Heart left ventricle (tissue), 16 donors: ENCODE data around the gene CHN1. TPM values are rescaled to one million over a fixed set of nuclear protein-coding genes. Genes with fewer than 3 reads are reported as not detected.

Experiments
- ATAC-seq, 4 donors: fragments of 200-7000 bp; cut with Tn5 transposase; one replicate each; pipeline ENCODE4 v1.9.1; 2020 to 2022; ENCODE audit warnings: moderate library complexity in 4 of 4, mild to moderate bottlenecking in 3 of 4, moderate number of reproducible peaks in 1 of 4
- DNase-seq, 5 donors: peaks; one replicate each; pipeline ENCODE4 v3.0.0-alpha.2; 2020
- H3K27ac ChIP-seq, 12 donors: fragments of 200-600 bp; sonication (generic) in 4 of 12; one replicate each; pipeline versions ENCODE4 v1.5.0 to v1.8.0; 2016 to 2022; ENCODE audit warnings: mild to moderate bottlenecking in 2 of 12
- H3K27me3 ChIP-seq, 9 donors: fragments of 200-600 bp; sonication (generic) in 2 of 9; one replicate each; pipeline versions ENCODE4 v1.5.1 to v1.8.0; 2016 to 2022; ENCODE audit warnings: mild to moderate bottlenecking in 3 of 9
- H3K36me3 ChIP-seq, 9 donors: fragments of 200-600 bp; sonication (generic) in 2 of 9; one replicate each; pipeline versions ENCODE4 v1.5.0 to v1.8.0; 2018 to 2022; ENCODE audit warnings: mild to moderate bottlenecking in 2 of 9
- H3K4me1 ChIP-seq, 12 donors: fragments of 200-600 bp; sonication (generic) in 4 of 12; one replicate each; pipeline versions ENCODE4 v1.5.0 to v1.8.0; 2016 to 2022; ENCODE audit warnings: mild to moderate bottlenecking in 3 of 12
- H3K4me3 ChIP-seq, 12 donors: fragments of 200-600 bp; sonication (generic) in 4 of 12; one replicate each; pipeline versions ENCODE4 v1.5.0 to v1.8.0; 2017 to 2022; ENCODE audit warnings: mild to moderate bottlenecking in 9 of 12, moderate library complexity in 4 of 12
- H3K9me3 ChIP-seq, 12 donors: fragments of 200-600 bp; sonication (generic) in 4 of 12; one replicate each; pipeline versions ENCODE4 v1.5.0 to v1.8.0; 2016 to 2022; ENCODE audit warnings: mild to moderate bottlenecking in 1 of 12
- POLR2A ChIP-seq, 2 donors: fragments of 450-650 bp; IDR thresholded peaks; one replicate each; pipeline ENCODE4 v1.6.1; 2017; ENCODE audit warnings: antibody characterized with exemption in 2 of 2, mild to moderate bottlenecking in 2 of 2, moderate library complexity in 2 of 2
- WGBS, 4 donors: extraction: QIAGEN DNeasy Blood & Tissue Kit in 2 of 4; methylation state at CpG; one replicate each; pipeline versions ENCODE4 v1.1.5 to v1.1.7; 2013 to 2018; 5-methylcytosine and 5-hydroxymethylcytosine counted together
- intact Hi-C, 10 donors: fragments of 100-400 bp; cut with DNase I; formaldehyde crosslinking; loops; one replicate each; pipeline versions ENCODE4 v1.11.1 to v1.14.2; 2022
- polyA plus RNA-seq, 2 donors: library from polyadenylated mRNA; stranded (reverse); fragments of 200-250 nt; gene quantifications; one replicate each; pipeline ENCODE4 v1.2.3, GENCODE V29; 2013
- total RNA-seq, 9 donors: library from RNA; depleted of rRNA in 2 of 9; stranded (reverse); fragments of >200 nt in 2 of 9; fragmentation: NEBNext Ultra II Directional in 3 of 9; extraction: Animal tissue kit (Norgen Biotek cat#: 25700) in 3 of 9; gene quantifications; one replicate each; pipeline versions ENCODE4 v1.1.0 to v1.2.4, GENCODE V29; 2016 to 2023
- TF ChIP-seq, protein P1 (sequence below), 12 donors: fragments of 200-600 bp; sonication (generic) in 4 of 12; IDR thresholded peaks; one replicate each; pipeline versions ENCODE4 v1.5.0 to v1.8.0; 2018 to 2022; ENCODE audit warnings: antibody characterized with exemption in 12 of 12, mild to moderate bottlenecking in 5 of 12
- donor health status: ischemic (EF 13 %, LVEDD 7.1; RV severe dilation, severe dysfunction).
- donor health status: healthy with polysubstance abuse.
- donor health status: DM: no; HTN: yes; CAD: no.
- donor health status: DM: no; HTN: no; CAD: no.
- donor health status: ischemic (EF 25% LVEDD 6.9; RV normal size, moderate dysfunction).
- donor health status: ischemic (EF 25% LVEDD 5.7; RV mildly dilated, moderate dysfunction).
- donor health status: healthy.
- donor health status: DM: yes; HTN: yes; CAD: no.
- donor health status: ischemic (EF 35%, LVEDD 5.7; RV mildly dilated, moderate dysfunction).
- donor health status: nonischemic (EF 11% LVEDD 7.7; RV severe dilation, severe dysfunction).
- donor health status: DM: yes; HTN: yes; CAD: no.
- donor health status: PGD.
- donor health status: ischemic (EF 29% LVEDD 5.4; RV normal size, mild dysfunction).
- donor health status: nonischemic (EF 23%, LVEDD 6.1; RV moderate dilation, normal function).

The CHN1 gene
- total and polyA plus RNA-seq, 11 donors, result 6.9 to 24.3 (median 19.2) TPM

DNA sequence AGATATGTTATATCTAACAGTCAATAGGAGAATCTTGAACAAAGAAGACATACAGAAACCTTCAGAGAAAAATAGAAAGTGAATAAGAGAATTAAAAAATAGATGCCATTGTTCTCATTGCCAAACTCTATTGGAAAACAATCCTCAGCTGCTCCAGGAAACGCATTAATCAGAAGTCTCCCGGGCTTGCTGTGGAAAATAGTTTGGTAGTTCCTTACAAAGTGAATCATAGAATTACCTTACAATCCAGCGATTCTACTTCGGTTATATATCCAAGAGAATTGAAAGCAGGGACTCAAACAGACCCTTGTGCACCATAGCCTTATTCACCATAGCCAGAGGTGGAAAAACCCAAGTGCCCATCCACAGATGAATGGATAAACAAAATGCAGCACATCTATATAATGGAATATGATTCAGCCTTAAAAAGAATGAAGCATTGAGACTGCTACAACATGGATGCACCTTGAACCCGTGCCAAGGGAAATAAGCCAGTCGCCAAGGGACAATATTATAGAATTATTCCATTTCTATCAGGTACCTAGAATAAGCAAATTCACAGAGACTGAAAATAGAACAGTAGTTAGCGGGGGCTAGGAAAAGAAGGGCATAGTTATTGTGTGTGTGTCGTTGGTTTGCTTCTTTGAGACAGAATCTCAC lies 219.0 kb downstream of the CHN1 start:
- H3K27ac ChIP-seq, result no peak overlapping the region
- no peak for ATAC-seq
- H3K4me1 ChIP-seq, result peaks cover 0 to 7% (median 0%) of the 10 kb centered on the region in 12 donors
- H3K4me3 ChIP-seq, result no peak overlapping the region
- no peaks in the 10 kb centered on the region for H3K27me3 ChIP-seq
- intact Hi-C loops, result no loop called here
- no peaks in the 10 kb centered on the region for H3K36me3 ChIP-seq
- H3K9me3 ChIP-seq, result no peaks in the 10 kb centered on the region
- TF ChIP-seq POLR2A (IDR thresholded peaks at IDR 0.05), result no peak
- TF ChIP-seq, protein P1, sequence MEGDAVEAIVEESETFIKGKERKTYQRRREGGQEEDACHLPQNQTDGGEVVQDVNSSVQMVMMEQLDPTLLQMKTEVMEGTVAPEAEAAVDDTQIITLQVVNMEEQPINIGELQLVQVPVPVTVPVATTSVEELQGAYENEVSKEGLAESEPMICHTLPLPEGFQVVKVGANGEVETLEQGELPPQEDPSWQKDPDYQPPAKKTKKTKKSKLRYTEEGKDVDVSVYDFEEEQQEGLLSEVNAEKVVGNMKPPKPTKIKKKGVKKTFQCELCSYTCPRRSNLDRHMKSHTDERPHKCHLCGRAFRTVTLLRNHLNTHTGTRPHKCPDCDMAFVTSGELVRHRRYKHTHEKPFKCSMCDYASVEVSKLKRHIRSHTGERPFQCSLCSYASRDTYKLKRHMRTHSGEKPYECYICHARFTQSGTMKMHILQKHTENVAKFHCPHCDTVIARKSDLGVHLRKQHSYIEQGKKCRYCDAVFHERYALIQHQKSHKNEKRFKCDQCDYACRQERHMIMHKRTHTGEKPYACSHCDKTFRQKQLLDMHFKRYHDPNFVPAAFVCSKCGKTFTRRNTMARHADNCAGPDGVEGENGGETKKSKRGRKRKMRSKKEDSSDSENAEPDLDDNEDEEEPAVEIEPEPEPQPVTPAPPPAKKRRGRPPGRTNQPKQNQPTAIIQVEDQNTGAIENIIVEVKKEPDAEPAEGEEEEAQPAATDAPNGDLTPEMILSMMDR (IDR thresholded peaks at IDR 0.05), result no peak
- 69 to 80% (median 76%) methylated on average over 8 of the region's 8 CpGs for WGBS, 4 donors
- DNase-seq, result no peak

- no peak overlapping the region for H3K4me3 ChIP-seq
- TF ChIP-seq, protein P1 (IDR thresholded peaks at IDR 0.05), result no peak
- no peak for TF ChIP-seq POLR2A (IDR thresholded peaks at IDR 0.05)
- no peak overlapping the region for H3K27ac ChIP-seq
- WGBS, 4 donors, result 67 to 87% (median 79%) methylated on average over 3 of the region's 3 CpGs
- no peaks in the 10 kb centered on the region for H3K27me3 ChIP-seq
- no peaks in the 10 kb centered on the region for H3K36me3 ChIP-seq
- intact Hi-C loops, result no loop called here
- no peak for DNase-seq
- no peak for ATAC-seq
- no peaks in the 10 kb centered on the region for H3K9me3 ChIP-seq
- H3K4me1 ChIP-seq, result peaks cover 0 to 7% (median 0%) of the 10 kb centered on the region in 12 donors
Observed at GRCh38 chr2:174785481-174785880, 219.7 kb downstream of the CHN1 start.

DNA sequence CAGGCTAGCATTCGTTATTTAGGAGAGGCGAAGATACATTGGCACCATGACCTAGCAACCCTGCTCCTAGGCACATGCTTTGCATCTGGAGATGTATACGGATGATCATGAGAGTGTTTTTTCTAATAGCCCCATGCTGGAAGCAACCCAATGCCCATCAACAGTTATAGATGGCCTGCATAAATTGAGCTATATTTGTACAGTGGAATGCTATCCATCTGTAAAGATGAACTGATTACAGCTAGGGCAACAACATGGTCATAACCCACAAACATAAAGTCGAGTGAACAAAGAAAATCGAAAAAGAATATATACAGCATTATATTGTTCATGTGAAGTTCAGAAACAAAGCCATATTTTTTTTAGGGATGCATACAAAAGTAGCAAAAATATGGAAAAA lies 220.3 kb downstream of the CHN1 start:
- 92 to 94% (median 93%) methylated on average over 5 of the region's 5 CpGs for WGBS, 4 donors
- no peak for DNase-seq
- peaks cover 0 to 7% (median 0%) of the 10 kb centered on the region in 12 donors for H3K4me1 ChIP-seq
- H3K4me3 ChIP-seq, result no peak overlapping the region
- ATAC-seq, result no peak
- no peaks in the 10 kb centered on the region for H3K36me3 ChIP-seq
- TF ChIP-seq POLR2A (IDR thresholded peaks at IDR 0.05), result no peak
- TF ChIP-seq, protein P1 (IDR thresholded peaks at IDR 0.05), result no peak
- intact Hi-C loops, result no loop called here
- no peaks in the 10 kb centered on the region for H3K27me3 ChIP-seq
- H3K27ac ChIP-seq, result no peak overlapping the region
- no peaks in the 10 kb centered on the region for H3K9me3 ChIP-seq

DNA sequence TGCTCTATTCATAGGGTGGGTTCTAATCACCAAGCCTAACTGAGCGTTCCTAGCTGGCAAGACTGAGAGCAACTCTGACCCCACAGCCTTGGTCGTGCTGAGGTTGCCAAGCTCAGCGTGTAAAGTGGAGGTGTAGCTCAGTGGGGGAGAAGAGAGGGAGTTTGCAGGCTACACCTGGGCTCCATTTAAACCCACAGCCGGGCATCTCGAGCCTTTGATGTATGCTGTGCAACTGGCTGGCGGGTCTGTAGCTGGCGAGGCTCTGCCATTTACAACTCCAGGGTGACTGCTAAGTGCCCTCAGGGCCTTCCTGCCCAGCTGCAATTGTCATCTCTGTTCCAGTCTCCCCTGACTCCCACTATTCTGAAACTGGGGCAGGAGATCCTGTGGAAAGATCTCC lies 220.9 kb downstream of the CHN1 start:
- Histone ChIP-seq H3K4me1 (peaks cover 0 to 9% (median 0%) of the 10 kb centered on the region in 12 donors), H3K4me3 (no peak overlapping the region), H3K9me3 (no peaks in the 10 kb centered on the region), H3K36me3 (no peaks in the 10 kb centered on the region), H3K27ac (no peak overlapping the region), H3K27me3 (no peaks in the 10 kb centered on the region)
- ATAC-seq (no peak), DNase-seq (no peak)
- TF ChIP-seq POLR2A (IDR thresholded peaks at IDR 0.05), result no peak
- TF ChIP-seq, protein P1 (IDR thresholded peaks at IDR 0.05), result no peak
- intact Hi-C loops, result no loop called here
- 86 to 98% (median 94%) methylated on average over 7 of the region's 7 CpGs for WGBS, 4 donors
